ENCODE results near the gene ZBTB34.

DNA sequence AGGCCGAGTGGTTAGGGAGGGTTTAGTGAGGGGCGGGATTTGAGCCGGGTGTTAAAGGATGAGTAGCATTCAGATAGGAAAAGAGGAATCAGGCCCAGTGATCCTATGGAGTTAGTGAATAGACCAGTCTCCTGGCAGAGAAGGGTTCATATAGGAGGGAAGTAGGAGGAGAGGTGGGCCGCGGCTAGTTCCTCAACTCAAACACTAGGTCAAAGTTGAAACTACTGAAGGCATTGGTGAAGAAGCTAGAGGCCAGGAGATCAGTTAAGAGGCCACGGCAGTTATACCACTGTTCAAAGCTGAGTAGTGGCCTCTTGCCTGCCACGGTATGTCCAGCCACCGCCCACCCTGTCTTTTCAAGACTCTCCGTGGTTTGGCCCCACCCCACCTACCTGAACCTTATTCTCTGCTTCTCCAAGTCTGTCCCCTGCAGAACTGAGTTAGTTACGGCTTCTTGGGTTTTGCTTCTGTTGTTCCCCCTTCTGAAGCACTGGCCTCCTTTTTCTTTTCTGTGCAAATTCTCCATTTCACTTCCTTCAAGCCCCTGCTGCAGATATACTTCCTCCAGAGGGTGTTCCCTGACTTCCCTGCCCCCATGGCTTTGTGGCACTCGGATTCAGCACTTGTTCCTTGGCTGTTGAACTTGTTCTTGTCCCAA, 1.8 kb downstream of the ZBTB34 start:
- TF ChIP-seq, protein P1, sequence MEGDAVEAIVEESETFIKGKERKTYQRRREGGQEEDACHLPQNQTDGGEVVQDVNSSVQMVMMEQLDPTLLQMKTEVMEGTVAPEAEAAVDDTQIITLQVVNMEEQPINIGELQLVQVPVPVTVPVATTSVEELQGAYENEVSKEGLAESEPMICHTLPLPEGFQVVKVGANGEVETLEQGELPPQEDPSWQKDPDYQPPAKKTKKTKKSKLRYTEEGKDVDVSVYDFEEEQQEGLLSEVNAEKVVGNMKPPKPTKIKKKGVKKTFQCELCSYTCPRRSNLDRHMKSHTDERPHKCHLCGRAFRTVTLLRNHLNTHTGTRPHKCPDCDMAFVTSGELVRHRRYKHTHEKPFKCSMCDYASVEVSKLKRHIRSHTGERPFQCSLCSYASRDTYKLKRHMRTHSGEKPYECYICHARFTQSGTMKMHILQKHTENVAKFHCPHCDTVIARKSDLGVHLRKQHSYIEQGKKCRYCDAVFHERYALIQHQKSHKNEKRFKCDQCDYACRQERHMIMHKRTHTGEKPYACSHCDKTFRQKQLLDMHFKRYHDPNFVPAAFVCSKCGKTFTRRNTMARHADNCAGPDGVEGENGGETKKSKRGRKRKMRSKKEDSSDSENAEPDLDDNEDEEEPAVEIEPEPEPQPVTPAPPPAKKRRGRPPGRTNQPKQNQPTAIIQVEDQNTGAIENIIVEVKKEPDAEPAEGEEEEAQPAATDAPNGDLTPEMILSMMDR (IDR thresholded peaks at IDR 0.05) = no peak
- TF ChIP-seq POLR2AphosphoS5 (IDR thresholded peaks at IDR 0.05) = no peak
- TF ChIP-seq POLR2A (IDR thresholded peaks at IDR 0.05) = no peak

Measured in prostate gland (tissue), 2 donors.